ENCODE results near the gene LRMDA.

GRCh38 chr10:76415554-76415953 is 984.1 kb downstream of the LRMDA start:
- TF ChIP-seq CTCF (conservative IDR thresholded peaks at IDR 0.05; ENCODE audit: low read depth, low read length) = no peak
- no peak for TF ChIP-seq EZH2phosphoT487 (IDR thresholded peaks at IDR 0.05; ENCODE audit: borderline replicate concordance, low read length)
- TF ChIP-seq EZH2 (IDR thresholded peaks at IDR 0.05; ENCODE audit: low read length, unreplicated experiment) = no peak
